SHP77 (cell line): Measurements from ENCODE around the gene SORBS2.
A peak's percentile ranks its signal among the peaks of the same experiment; 100 is the strongest.

ENCODE experiments used
- DNase-seq, 2 experiments: peaks; one replicate each; lab custom pipeline; 2025; lab: John Stamatoyannopoulos, UW

The SORBS2 gene

GRCh38 chr4:185637163-185637875 lies 174.7 kb downstream of the SORBS2 start:
- DNase-seq: peak in 1 of 2 experiments; percentile 46

- DNase-seq: no peak
Observed at GRCh38 chr4:185634066-185634652, 177.8 kb downstream of the SORBS2 start.

GRCh38 chr4:185626798-185627197 lies 185.2 kb downstream of the SORBS2 start:
- no peak for DNase-seq

GRCh38 chr4:185625503-185625902 lies 186.5 kb downstream of the SORBS2 start:
- DNase-seq: no peak

- DNase-seq: no peak
Observed at GRCh38 chr4:185624259-185624589, 187.8 kb downstream of the SORBS2 start.

GRCh38 chr4:185623444-185624258 lies 188.3 kb downstream of the SORBS2 start:
- no peak for DNase-seq

- DNase-seq: no peak
Observed at GRCh38 chr4:185608185-185608584, 203.8 kb downstream of the SORBS2 start.

- DNase-seq: no peak
Observed at GRCh38 chr4:185602397-185602796, 209.6 kb downstream of the SORBS2 start.

GRCh38 chr4:185600801-185601434 lies 211.1 kb downstream of the SORBS2 start:
- DNase-seq: no peak

- no peak for DNase-seq
Observed at GRCh38 chr4:185599553-185600243, 212.3 kb downstream of the SORBS2 start.

GRCh38 chr4:185598846-185599552 lies 213.0 kb downstream of the SORBS2 start:
- no peak for DNase-seq

GRCh38 chr4:185597532-185598188 lies 214.3 kb downstream of the SORBS2 start:
- peak; percentile 17 to 29 for DNase-seq

- DNase-seq: no peak
Observed at GRCh38 chr4:185592845-185593488, 219.0 kb downstream of the SORBS2 start.

- no peak for DNase-seq
Observed at GRCh38 chr4:185592438-185592837, 219.6 kb downstream of the SORBS2 start.

GRCh38 chr4:185591679-185592141 lies 220.3 kb downstream of the SORBS2 start:
- DNase-seq: no peak

GRCh38 chr4:185590982-185591381 lies 221.0 kb downstream of the SORBS2 start:
- DNase-seq: no peak

GRCh38 chr4:185589067-185589836 lies 222.7 kb downstream of the SORBS2 start:
- DNase-seq: no peak

GRCh38 chr4:185587427-185588161 lies 224.4 kb downstream of the SORBS2 start:
- DNase-seq: no peak

GRCh38 chr4:185587030-185587426 lies 225.0 kb downstream of the SORBS2 start:
- no peak for DNase-seq
